NCI-H748 (cell line): ENCODE measurements around the gene USP50.
"Not testable (repeated sequence)": the region's sequence is repeated elsewhere in the genome, so short reads cannot be mapped to it uniquely, and the experiment has no call there.

ENCODE experiments used
- DNase-seq: peaks from one replicate; lab custom pipeline; 2025; ENCODE audit not compliant: unreplicated experiment; lab: John Stamatoyannopoulos, UW

Gene USP50

DNA sequence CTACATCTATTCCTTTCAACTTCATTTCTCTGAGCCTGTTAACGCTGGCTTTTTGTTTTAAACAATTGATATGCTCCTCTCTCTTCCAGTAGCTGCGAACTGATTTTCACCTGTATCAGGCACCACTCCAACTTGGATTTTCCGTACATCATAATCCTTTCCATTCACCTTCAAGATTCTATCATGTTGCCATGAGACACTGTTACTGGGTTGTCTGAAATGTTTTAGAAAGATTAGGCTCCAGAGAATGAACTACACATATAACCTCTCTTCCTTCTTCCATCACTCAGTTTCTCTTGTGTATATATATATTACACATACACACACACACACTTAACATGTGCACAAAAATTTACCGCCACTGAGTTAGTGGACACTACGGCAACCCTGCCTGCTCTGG lies at the start of gene USP50:
Gene USP50 (minus strand): TSS at position 101 of the 400 bp plus-strand sequence. CDS start 141 bp downstream, outside the sequence.
- no peak for DNase-seq

DNA sequence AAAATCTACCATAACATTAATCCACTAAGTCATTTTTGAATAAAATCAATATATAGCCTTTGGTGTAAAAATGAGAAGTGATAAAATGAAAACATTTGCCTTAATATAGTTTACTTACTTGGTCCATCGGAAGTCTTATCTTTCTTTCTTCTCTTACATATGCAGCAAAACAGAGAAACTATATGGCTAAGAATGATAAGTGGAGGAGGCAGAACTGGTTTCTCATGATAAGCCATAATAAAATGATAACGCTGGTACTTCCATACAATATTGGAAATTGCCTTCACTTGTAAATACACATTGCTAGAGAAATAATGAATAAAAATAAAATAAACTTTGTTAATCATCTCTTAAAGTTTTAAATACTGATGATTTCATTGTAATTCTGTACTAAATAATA lies 47.8 kb upstream of the USP50 start:
- DNase-seq = no peak

DNA sequence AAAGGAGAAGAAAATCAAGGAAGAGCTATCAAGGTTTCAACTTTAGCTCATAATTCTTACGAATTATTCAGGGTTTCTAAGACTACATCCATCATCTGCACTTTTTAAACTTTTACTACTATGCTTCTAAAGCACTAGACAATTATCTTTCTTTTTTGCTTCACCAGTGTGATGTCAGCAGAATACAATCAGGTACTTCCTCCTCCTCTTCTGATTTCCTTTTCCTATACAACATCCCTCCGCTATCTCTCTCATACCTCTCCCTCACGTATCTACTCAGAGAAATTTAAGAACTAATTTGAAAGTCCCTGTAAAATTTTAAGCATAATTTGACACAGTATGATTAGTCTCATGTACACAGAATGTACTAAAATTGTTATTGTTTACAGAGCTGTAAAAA lies 47.3 kb upstream of the USP50 start:
- no peak for DNase-seq

DNA sequence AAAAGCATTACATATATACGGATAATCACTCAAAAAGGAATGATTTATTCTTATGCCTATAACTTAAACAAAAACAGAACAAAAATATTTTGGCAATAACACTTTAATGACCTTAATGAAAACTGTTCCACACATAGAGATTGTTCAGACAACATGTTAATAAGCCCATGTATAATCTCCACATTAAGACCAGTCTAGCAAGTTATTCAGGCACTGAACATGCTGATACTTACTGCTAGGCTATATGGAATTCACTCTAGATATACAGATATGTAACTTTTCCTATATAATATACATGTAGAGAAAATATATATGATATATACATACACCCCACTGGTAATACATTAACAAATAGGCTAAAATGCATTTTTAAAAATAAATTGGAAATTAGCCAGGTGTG lies 43.8 kb upstream of the USP50 start:
- DNase-seq = no peak

DNA sequence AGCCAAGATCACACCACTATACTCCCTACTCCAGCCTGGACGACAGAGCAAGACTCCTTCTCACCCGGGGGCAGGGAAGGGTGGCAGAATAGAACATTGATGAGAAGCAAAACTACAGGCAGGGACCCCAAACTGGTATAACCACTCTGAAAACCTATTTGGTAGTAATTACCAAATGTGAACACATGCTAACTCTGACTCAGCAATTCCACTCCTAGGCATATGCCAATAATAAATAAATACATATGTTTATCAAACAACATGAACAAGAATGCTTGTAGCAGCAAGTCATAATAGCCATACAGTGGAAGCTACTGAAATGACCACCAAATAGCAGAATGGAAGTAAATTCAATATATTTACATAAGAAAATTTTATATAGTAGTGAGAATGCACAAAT lies 31.0 kb upstream of the USP50 start:
- no peak for DNase-seq

DNA sequence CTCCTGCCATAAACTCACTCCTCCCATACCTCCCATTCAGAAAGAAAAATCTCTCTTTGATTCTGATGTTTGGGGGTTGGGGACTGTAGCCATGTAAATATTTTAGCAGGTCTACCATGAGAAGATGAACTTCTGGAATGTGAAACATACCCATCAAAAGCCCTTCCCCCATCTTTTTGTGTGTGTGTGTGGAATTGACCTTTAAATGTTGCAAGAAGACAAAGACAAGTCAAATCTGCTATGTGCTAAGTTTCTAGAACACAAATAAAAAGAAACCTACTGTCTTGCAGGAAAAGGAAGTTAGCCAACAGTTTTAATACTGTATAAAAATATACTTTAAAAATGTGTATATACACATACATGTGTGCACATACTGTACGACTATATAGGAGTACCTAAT lies 29.7 kb upstream of the USP50 start:
- no peak for DNase-seq

DNA sequence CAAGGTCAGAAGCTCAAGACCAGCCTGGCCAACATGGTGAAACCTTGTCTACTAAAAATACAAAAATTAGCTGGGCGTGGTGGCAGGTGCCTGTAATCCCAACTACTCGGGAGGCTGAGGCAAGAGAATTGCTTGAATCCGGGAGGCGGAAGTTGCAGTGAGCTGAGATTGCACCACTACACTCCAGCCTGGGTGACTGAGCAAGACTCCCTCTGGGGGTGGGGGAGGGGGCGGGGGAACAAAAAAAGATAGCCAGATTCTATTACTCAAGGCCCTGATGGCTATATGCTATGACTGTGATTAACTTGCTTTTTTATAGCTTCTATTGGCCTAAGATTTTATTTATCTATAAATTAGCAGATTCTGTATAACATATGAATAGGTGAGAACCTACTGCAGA lies 27.4 kb upstream of the USP50 start:
- DNase-seq = not testable (repeated sequence)

DNA sequence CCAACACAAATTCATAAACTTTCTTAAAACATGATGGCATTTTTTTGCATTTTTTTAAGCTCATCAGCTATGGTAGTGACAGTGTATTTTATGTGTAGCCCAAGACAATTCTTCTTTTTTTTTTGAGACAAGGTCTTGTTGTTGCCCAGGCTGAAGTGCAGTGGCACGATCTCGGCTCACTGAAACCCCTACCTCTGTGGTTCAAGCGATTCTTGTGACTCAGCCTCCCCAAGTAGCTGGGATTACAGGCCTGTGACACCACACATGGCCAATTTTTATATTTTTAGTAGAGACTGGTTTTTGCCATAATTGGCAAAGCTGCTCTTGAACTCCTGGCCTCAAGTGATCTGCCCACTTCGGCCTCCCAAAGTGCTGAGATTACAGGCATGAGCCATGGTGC lies 17.3 kb upstream of the USP50 start:
- no peak for DNase-seq

DNA sequence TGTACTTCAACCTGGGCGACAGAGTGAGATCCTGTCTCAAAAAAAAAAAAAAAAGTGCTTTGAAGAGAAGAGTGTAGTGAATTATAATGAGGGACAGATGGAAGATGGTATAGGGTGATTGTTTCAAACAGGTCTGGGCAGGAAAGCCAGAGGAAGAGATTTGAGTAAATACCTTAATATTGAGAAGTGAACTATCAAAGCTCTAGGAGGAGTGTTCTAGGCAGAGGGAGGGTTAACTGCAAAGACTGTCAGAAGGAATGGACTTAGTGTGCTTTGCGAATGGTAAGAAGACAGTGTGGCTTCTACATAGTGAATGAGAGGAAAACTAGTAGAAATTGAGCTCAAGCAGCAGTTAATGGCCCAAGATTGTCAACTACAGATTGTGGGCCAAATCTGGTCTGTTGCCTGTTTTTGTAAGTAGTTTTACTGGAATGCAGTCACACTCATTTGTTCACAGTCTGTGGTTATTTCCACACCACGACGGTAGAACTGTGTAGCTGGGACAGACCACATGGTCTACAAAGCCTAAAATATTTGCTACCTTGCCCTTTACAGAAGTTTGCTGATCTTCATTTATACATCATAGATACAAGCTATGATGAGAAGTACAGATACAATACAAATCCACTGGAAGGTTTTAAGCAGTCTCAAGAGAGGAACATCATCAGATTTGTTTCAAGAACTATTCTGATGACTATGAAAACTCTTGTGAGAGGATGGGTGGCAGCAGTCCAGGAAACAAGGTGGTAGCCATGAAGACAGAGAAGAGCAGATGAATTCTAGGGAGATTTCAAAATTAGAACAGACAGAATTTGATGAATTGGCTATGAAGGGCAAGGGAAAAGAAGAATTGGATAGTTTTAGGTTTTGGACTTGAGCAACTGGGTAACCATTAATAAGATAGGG lies 16.5 kb upstream of the USP50 start:
- no peak for DNase-seq

DNA sequence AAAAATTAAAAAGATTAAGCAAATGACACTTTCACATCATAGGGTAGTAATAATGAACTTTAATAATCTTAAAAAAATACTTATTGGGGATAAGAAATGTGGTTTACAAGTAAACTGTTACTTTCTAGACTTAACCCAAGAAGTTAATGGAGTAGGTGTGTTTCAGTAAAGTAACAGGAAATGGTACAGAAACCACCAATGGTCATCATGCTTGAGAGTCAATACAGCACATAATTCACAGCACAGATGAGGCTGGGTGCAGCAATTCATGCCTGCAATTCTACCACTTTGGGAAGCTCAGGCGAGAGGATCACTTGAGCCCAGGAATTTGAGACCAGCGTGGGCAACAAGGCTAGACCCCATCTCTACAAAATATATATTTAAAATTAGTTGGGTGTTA lies 11.5 kb upstream of the USP50 start:
- no peak for DNase-seq

DNA sequence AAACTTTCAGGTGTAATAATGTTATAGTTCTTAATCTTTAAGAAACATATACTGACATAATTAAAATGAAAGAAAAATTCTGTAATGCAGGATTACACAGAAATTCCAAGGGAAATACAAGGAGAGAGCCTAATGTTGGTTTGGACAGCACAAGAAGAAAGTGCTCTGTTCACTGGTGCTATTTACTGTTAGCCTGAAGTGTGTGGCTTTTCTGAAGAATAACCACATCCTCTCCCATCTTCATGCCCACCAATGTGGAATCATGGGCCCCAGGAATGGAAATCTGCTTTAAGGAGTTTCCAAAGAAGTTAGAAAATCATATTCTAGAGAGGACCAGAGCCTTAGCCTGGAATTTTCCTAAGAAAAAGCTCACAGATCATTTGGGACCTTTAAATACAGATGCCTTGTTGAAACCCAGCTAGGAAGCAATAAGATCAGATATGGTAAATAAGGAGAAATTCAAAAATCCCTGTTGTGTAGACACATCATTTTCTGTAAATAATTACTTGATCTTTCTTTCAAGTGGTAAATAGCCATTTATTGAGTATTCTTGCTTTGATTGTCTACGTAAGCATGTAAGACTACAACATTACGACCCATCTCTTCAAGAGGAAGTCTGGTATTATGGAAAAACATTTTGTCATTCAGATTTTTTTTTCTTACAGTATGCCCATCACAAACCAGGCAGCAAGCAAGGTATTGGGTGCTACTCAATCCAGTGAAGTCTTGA lies 10.3 kb upstream of the USP50 start:
- DNase-seq = no peak

DNA sequence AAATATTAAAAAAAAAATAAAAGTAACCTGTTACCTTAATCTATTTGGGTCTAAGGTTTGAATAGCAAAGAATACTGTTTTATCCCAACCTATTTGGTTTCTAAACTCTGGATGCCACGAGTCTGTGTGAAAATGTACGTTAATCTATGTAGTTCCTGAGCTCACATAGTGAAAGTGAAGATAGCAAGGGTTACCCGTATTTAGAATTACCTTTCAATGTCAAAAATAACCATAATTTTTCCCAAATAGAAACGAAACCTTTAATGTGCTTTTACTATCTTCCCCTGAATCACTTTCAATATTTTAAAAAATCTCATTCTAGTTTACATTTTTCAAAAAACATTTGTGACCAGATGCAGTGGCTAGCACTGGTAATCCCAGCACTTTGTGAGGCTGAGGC lies 5.8 kb upstream of the USP50 start:
- DNase-seq = no peak

DNA sequence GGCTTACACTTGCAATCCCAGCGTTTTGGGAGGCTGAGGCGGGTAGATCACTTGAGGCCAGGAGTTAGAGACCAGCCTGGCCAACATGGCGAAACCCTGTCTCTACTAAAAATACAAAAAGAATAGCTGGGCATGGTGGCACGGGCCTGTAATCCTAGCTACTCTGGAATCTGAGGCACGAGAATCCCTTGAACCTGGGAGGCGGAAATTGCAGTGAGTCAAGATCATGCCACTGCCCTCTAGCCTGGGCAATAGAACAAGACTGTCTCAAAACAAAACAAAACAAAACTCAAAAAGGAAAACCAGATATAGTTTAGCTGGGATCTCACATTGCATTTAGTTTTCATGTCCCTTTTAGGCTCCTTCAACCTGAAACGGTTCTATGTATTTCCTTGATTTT lies 2.9 kb upstream of the USP50 start:
- DNase-seq = no peak

DNA sequence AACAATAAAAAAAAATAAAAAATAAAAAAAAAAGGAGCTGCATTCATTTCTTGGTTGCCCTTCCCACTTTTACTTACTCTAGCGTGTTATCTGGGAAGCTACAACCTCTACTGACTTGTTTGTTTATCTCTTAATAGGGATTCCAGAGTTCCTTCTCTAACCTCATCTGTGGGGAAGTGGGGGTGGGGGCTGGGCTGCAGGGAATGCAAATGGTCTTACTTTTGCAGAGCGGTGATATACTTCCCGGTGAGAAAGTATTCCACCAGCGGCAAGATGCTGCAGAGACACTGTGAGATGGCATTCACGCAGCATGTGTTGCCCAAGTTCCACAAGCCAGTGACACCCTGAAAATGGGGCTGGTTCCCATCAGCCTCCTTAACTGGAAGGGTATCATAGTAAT lies 2.1 kb downstream of the USP50 start:
- DNase-seq = no peak

DNA sequence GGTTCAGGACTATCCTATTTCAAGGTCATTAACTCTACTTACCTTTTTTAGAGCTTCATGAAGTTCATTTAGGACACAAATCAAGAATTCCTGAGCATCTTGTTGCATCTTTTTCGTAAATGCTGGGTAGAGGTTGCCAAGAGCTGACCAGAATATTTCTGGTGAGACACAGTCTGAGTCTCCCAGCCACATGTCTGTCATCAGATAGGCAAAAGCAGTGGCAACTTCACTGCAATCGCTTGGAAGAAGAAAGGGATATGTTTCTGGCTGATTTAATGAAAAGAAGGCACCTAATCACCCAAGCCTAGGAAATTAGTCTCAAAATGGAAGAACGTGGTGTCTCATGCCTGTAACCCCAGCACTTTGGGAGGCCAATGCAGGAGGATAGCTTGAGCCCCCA lies 2.9 kb downstream of the USP50 start:
- DNase-seq = no peak

DNA sequence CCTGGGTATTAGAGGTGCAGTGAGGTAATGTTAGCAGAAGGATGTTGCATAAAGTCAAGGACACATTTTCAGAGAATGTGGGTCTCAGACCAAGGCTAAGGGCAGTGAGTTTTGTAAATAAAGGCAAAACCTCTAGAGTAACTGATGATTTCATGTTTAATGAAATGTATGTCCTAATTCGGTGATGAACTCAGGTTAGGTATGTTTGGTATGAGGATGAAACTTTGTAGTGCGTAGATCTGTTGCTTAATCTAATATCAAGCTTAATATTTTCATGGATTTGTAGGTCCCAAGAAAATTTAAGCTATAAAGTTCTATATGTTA lies 3.6 kb downstream of the USP50 start:
- no peak for DNase-seq

DNA sequence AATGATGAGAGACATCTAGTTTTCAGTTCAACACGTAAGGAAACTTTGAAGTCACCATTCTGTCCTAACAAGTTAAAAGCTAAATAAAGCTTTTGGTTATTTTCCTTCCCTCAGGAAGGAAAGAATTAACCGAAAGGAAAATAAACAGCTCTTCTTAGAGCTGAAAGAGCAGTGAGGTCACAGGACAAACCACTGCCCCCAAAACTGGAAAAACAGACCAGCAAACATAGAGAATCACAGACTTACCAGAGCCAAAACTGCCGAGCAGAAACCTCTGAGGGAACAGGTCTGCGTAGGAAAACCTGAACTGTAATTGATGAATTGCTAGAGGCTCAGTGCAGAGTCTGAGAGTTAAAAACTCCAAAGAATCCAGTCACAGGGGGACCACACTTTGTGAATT lies 14.7 kb downstream of the USP50 start:
- DNase-seq = no peak

DNA sequence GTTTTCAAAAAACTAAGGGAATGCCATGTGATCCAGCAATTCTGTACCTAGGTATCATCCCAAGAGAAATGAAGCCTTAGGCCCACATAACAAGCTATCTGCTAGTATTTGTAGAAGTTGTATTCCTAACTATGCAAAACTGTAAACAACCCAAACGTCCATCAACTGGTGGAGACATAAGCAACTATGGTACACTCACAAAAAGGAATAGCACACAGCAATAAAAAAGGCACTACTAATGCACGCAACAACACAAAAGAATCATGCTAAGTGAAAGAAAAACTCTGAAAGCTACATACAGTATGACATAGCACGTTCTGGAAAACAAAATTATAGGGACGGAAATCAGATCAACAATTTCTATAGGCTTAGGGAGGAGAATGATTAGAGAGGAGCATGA lies 15.3 kb downstream of the USP50 start:
- no peak for DNase-seq

DNA sequence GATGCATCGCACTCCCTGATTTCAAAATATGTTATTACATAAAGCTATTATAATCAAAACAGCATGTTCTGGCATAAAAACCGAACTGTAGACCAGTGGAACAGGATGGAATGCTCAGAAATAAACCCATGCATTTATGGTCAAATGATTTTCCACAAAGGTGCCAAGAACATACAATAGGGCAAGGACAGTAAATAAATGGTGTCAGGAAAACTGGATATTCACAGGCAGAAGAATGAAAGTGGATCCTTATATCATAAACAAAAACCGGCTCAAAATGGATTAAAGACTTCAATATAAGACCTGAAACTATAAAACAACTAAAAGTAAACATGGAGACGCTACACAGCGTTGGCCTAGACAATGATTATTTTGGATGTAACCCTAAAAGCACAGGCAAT lies 22.6 kb downstream of the USP50 start:
- DNase-seq = no peak

DNA sequence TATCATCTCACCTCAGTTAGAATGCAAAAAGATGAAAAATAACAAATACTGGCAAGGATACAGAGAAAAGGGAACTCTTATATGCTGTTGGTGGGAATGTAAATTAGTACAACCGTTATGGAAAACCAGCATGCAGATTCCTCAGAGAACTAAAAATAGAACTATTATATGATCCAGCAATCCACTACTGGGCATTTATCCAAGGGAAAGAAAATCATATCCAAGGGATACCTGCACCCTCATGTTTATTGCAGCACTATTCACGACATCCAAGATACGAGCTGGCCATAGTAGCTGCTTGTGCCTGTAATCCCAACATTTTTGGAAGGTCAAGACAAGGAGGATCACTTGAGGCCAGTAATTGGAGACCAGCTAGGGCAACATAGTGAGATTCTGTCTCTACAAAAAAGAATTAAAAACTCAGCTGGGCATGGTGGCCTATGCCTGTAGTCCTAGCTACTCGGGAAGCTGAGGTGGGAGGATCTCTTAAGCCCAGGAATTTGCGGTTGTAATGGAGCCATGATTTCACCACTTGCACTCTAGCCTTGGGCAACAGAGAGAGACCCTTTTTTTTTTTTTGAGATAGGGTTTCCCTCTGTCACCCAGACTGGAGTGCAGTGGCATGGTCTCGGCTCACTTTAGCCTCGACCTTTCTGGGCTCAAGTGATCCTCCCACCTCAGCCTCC lies 26.6 kb downstream of the USP50 start:
- no peak for DNase-seq

DNA sequence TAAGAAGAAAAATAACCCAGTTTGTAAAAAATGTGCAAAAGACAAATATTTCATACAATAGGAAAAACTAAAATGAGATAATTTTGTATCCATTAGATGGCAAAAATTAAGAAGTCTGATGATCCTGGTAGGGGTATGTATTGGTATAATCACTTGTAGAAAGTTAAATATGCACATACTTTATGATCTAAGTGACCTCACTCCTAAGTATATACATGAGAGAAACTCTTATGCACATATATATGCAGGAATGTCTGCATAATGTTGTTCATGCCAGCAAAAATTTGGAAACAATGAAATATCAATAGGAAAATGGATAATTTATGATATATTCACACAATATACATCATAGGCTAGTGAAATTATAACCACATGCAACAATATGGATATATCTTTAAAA lies 33.5 kb downstream of the USP50 start:
- no peak for DNase-seq

DNA sequence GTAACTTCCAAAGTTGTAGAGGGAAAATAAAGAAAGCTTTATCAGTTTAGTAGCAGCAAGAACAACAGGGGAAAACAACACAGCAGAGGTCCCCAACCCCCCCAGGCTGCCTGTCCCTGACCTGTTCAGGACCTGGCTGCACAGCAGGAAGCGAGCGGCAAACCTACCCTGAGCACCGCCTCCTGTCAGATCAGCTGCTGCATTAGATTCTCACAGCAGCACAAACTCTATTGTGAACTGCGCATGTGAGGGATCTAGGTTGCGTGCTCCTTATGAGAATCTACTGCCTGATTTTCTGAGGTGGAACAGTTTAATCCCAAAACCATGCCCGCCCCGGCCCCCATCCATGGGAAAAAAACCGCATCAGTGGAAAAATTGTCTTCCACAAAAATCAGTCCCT lies 40.3 kb downstream of the USP50 start:
- DNase-seq = no peak
